Measurements from ENCODE around the gene PTPRB. TPM values are rescaled to one million over a fixed set of nuclear protein-coding genes. Genes with fewer than 3 reads are reported as not detected.

The PTPRB gene
- total and polyA plus RNA-seq, 2 of the 8 experiments (the other 6 are each of a cell fraction or from before 2014, with no cell fraction given), result 0.36 to 0.58 TPM

DNA sequence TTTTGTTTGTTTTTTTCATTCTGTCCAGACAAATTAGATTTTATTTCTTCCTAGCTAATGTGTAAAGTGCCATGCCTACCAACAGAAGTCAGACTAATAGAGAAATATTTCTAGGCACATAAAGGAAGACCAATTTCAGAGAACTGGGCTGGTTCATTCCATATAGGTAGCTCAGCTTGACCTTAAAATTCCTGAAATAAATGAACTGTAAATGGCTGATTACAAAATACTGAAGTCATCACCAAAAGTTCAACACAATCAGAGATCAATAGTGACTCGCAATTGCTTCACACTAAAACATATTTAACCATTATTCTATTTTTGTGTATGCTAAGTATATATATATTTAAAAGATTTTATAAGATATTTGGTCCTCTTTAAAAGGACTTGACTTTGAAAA, 34.2 kb downstream of the PTPRB start (continued):
- TF ChIP-seq, protein P1, sequence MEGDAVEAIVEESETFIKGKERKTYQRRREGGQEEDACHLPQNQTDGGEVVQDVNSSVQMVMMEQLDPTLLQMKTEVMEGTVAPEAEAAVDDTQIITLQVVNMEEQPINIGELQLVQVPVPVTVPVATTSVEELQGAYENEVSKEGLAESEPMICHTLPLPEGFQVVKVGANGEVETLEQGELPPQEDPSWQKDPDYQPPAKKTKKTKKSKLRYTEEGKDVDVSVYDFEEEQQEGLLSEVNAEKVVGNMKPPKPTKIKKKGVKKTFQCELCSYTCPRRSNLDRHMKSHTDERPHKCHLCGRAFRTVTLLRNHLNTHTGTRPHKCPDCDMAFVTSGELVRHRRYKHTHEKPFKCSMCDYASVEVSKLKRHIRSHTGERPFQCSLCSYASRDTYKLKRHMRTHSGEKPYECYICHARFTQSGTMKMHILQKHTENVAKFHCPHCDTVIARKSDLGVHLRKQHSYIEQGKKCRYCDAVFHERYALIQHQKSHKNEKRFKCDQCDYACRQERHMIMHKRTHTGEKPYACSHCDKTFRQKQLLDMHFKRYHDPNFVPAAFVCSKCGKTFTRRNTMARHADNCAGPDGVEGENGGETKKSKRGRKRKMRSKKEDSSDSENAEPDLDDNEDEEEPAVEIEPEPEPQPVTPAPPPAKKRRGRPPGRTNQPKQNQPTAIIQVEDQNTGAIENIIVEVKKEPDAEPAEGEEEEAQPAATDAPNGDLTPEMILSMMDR (IDR thresholded peaks at IDR 0.05; ENCODE audit: control extremely low read depth in 1 of 3, insufficient read depth in 1 of 3, low read depth in 1 of 3, low read length in 3 of 3), result no peak

Measured in H1 (cell line).